Trophoblast cell (in vitro differentiated cells and primary cell): ENCODE data around the gene STXBP6.

Experiments
- DNase-seq, 2 donors: peaks; one replicate each; pipeline ENCODE4 v3.0.0-alpha.2; 2016
- H2AFZ ChIP-seq: 2 replicates; pipeline ENCODE4 v1.6.1; 2013; ENCODE audit warnings: low read length, moderate library complexity, mild to moderate bottlenecking; ENCODE audit not compliant: insufficient read depth, poor library complexity
- H2AK5ac ChIP-seq: 2 replicates; pipeline ENCODE4 v1.6.1; 2013; ENCODE audit warnings: mild to moderate bottlenecking, low read length
- H2BK120ac ChIP-seq: 2 replicates; pipeline ENCODE4 v1.6.1; 2013; ENCODE audit warnings: low read length, mild to moderate bottlenecking, moderate library complexity; ENCODE audit not compliant: insufficient read depth, poor library complexity
- H2BK12ac ChIP-seq: 2 replicates; pipeline ENCODE4 v1.6.1; 2013; ENCODE audit warnings: mild to moderate bottlenecking, low read length, moderate library complexity
- H2BK5ac ChIP-seq: 2 replicates; pipeline ENCODE4 v1.6.1; 2013; ENCODE audit warnings: low read length, low read depth, moderate library complexity, mild to moderate bottlenecking; ENCODE audit not compliant: poor library complexity
- H3K14ac ChIP-seq: 2 replicates; pipeline ENCODE4 v1.6.1; 2013; ENCODE audit warnings: mild to moderate bottlenecking, low read length
- H3K18ac ChIP-seq: 2 replicates; pipeline ENCODE4 v1.6.1; 2013; ENCODE audit warnings: mild to moderate bottlenecking, low read length
- H3K23ac ChIP-seq: 2 replicates; pipeline ENCODE4 v1.6.1; 2013; ENCODE audit warnings: low read length
- H3K27ac ChIP-seq: 2 replicates; pipeline ENCODE4 v1.5.1; 2013; ENCODE audit warnings: low read depth, mild to moderate bottlenecking, inconsistent platforms, low read length, moderate library complexity
- H3K27me3 ChIP-seq: 2 replicates; pipeline ENCODE4 v1.6.1; 2013; ENCODE audit warnings: inconsistent platforms, mild to moderate bottlenecking, low read length, moderate library complexity; ENCODE audit not compliant: insufficient read depth
- H3K36me3 ChIP-seq, 2 experiments: 1 replicate in 1 of 2; 2 replicates in 1 of 2; pipeline ENCODE4 v1.6.1; 2013; ENCODE audit warnings: low read length in 2 of 2, mild to moderate bottlenecking in 2 of 2, moderate library complexity in 1 of 2; ENCODE audit not compliant: insufficient read depth in 2 of 2, control insufficient read depth in 1 of 2
- H3K4ac ChIP-seq: 2 replicates; pipeline ENCODE4 v1.6.1; 2013; ENCODE audit warnings: low read depth, mild to moderate bottlenecking, low read length, moderate library complexity
- H3K4me1 ChIP-seq, 2 experiments: 1 replicate in 1 of 2; 2 replicates in 1 of 2; pipeline ENCODE4 v1.6.1; 2013; ENCODE audit warnings: low read length in 2 of 2, mild to moderate bottlenecking in 2 of 2, moderate library complexity in 1 of 2; ENCODE audit not compliant: insufficient read depth in 2 of 2, control insufficient read depth in 1 of 2
- H3K4me2 ChIP-seq: 2 replicates; pipeline ENCODE4 v1.6.1; 2013; ENCODE audit warnings: inconsistent platforms, mild to moderate bottlenecking, low read length, moderate library complexity
- H3K4me3 ChIP-seq: 2 replicates; pipeline ENCODE4 v1.5.1; 2013; ENCODE audit warnings: mild to moderate bottlenecking, low read depth, low read length, inconsistent platforms
- H3K79me1 ChIP-seq: one replicate; pipeline ENCODE4 v1.6.1; 2013; ENCODE audit warnings: low read length
- H3K79me2 ChIP-seq: 2 replicates; pipeline ENCODE4 v1.6.1; 2013; ENCODE audit warnings: low read length, mild to moderate bottlenecking; ENCODE audit not compliant: control insufficient read depth, insufficient read depth, poor library complexity
- H3K9ac ChIP-seq: 2 replicates; pipeline ENCODE4 v1.6.1; 2013; ENCODE audit warnings: mild to moderate bottlenecking, low read length
- H3K9me3 ChIP-seq: 2 replicates; pipeline ENCODE4 v1.6.1; 2013; ENCODE audit warnings: low read depth, mild to moderate bottlenecking, control low read depth, inconsistent platforms, low read length; ENCODE audit not compliant: insufficient read depth
- H4K12ac ChIP-seq: 2 replicates; pipeline ENCODE4 v1.6.1; 2013; ENCODE audit warnings: low read depth, mild to moderate bottlenecking, low read length, moderate library complexity
- H4K8ac ChIP-seq: 2 replicates; pipeline ENCODE4 v1.6.1; 2013; ENCODE audit warnings: low read depth, mild to moderate bottlenecking, low read length, moderate library complexity
- H4K91ac ChIP-seq: one replicate; pipeline ENCODE4 v1.6.1; 2013; ENCODE audit warnings: low read depth, mild to moderate bottlenecking, low read length, moderate library complexity
- WGBS: extraction: QIAGEN DNeasy Blood & Tissue Kit; methylation state at CpG from one replicate; pipeline ENCODE4 v1.1.7; 2013; ENCODE audit warnings: missing lambda C conversion rate; ENCODE audit not compliant: insufficient read length, insufficient coverage; ENCODE audit errors: extremely low coverage; 5-methylcytosine and 5-hydroxymethylcytosine counted together

STXBP6 gene

DNA sequence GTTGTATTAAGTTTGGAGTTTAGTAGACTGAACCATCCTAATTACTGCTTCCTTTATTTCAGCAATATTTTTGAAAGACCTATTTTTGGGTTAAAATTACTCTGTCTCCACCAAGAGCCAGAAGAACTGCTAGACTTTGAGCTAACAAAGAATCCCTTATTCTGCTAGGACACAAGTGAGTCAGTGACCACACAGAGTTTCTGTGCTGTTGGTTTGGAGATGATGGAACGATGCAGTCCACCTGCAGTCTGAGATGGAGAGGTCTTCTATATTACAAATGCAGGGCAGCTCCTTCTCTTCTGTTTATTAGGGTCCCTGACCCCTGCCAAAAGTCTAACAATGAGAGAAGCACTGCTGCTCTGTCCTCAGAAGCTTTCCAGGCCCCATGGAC, 6.7 kb upstream of the STXBP6 start:
- H3K4ac ChIP-seq: no peak overlapping the region
- H4K12ac ChIP-seq: no peak overlapping the region
- H3K23ac ChIP-seq: no peak overlapping the region
- H3K4me3 ChIP-seq: no peak overlapping the region
- no peak overlapping the region for H3K14ac ChIP-seq
- H2BK12ac ChIP-seq: no peak overlapping the region
- no peak overlapping the region for H2AFZ ChIP-seq
- no peaks in the 10 kb centered on the region for H3K79me1 ChIP-seq
- no peak overlapping the region for H2BK120ac ChIP-seq
- H3K4me2 ChIP-seq: no peak overlapping the region
- no peak overlapping the region for H4K8ac ChIP-seq
- no peaks in the 10 kb centered on the region for H3K9me3 ChIP-seq
- H4K91ac ChIP-seq: no peak overlapping the region
- H2BK5ac ChIP-seq: no peak overlapping the region
- DNase-seq: no peak
- H3K27ac ChIP-seq: no peak overlapping the region
- H3K36me3 ChIP-seq: no peaks in the 10 kb centered on the region
- H3K27me3 ChIP-seq: peaks cover under 1% of the 10 kb centered on the region
- H2AK5ac ChIP-seq: no peak overlapping the region
- no peaks in the 10 kb centered on the region for H3K79me2 ChIP-seq
- no peaks in the 10 kb centered on the region for H3K4me1 ChIP-seq
- H3K18ac ChIP-seq: no peak overlapping the region
- H3K9ac ChIP-seq: no peak overlapping the region
- no CpG with 5 or more reads among the region's 1 CpG for WGBS

- Histone ChIP-seq H2BK12ac (no peak overlapping the region), H3K4ac (no peak overlapping the region), H4K91ac (no peak overlapping the region), H3K9ac (no peak overlapping the region), H3K27ac (no peak overlapping the region), H3K23ac (no peak overlapping the region), H3K4me2 (no peak overlapping the region), H2BK5ac (no peak overlapping the region), H2AK5ac (no peak overlapping the region), H3K36me3 (no peaks in the 10 kb centered on the region), H3K79me2 (no peaks in the 10 kb centered on the region), H3K18ac (no peak overlapping the region), H3K27me3 (peaks cover 6% of the 10 kb centered on the region), H2AFZ (no peak overlapping the region), H4K12ac (no peak overlapping the region), H3K4me1 (no peaks in the 10 kb centered on the region), H3K4me3 (no peak overlapping the region), H3K14ac (no peak overlapping the region), H4K8ac (no peak overlapping the region), H3K9me3 (no peaks in the 10 kb centered on the region), H3K79me1 (no peaks in the 10 kb centered on the region), H2BK120ac (no peak overlapping the region)
- no CpG with 5 or more reads among the region's 2 CpGs for WGBS
- no peak for DNase-seq
Observed at GRCh38 chr14:25055992-25056687, 6.2 kb upstream of the STXBP6 start.

- H3K36me3 ChIP-seq: no peaks in the 10 kb centered on the region
- H3K4ac ChIP-seq: no peak overlapping the region
- H3K79me2 ChIP-seq: no peaks in the 10 kb centered on the region
- H3K4me1 ChIP-seq: no peaks in the 10 kb centered on the region
- H2BK120ac ChIP-seq: no peak overlapping the region
- no peak overlapping the region for H3K9ac ChIP-seq
- H3K27ac ChIP-seq: no peak overlapping the region
- H3K4me3 ChIP-seq: no peak overlapping the region
- no peak overlapping the region for H2BK5ac ChIP-seq
- H2BK12ac ChIP-seq: no peak overlapping the region
- no peak for DNase-seq
- H2AK5ac ChIP-seq: no peak overlapping the region
- H4K12ac ChIP-seq: no peak overlapping the region
- H4K91ac ChIP-seq: no peak overlapping the region
- no peak overlapping the region for H3K4me2 ChIP-seq
- H3K18ac ChIP-seq: no peak overlapping the region
- H3K79me1 ChIP-seq: no peaks in the 10 kb centered on the region
- no peak overlapping the region for H3K14ac ChIP-seq
- WGBS: no CpG with 5 or more reads among the region's 5 CpGs
- H3K9me3 ChIP-seq: no peaks in the 10 kb centered on the region
- H3K23ac ChIP-seq: no peak overlapping the region
- H3K27me3 ChIP-seq: peaks cover 16% of the 10 kb centered on the region
- H2AFZ ChIP-seq: no peak overlapping the region
- H4K8ac ChIP-seq: no peak overlapping the region
Observed at GRCh38 chr14:25055005-25055404, 5.1 kb upstream of the STXBP6 start.

- Histone ChIP-seq H2BK12ac (no peak overlapping the region), H4K8ac (no peak overlapping the region), H2BK120ac (no peak overlapping the region), H3K9me3 (peaks cover 3% of the 10 kb centered on the region), H4K91ac (no peak overlapping the region), H2AFZ (no peak overlapping the region), H3K23ac (no peak overlapping the region), H3K4ac (no peak overlapping the region), H3K4me3 (no peak overlapping the region), H3K27me3 (peaks cover 29% of the 10 kb centered on the region), H2BK5ac (no peak overlapping the region), H3K27ac (no peak overlapping the region), H4K12ac (no peak overlapping the region), H3K9ac (no peak overlapping the region), H3K79me2 (no peaks in the 10 kb centered on the region), H3K4me1 (peaks cover 5 to 8% of the 10 kb centered on the region in 2 experiments), H3K79me1 (no peaks in the 10 kb centered on the region), H3K4me2 (no peak overlapping the region), H3K18ac (no peak overlapping the region), H2AK5ac (no peak overlapping the region), H3K36me3 (no peaks in the 10 kb centered on the region), H3K14ac (no peak overlapping the region)
- no peak for DNase-seq
- no CpG with 5 or more reads among the region's 1 CpG for WGBS
Observed at GRCh38 chr14:25053585-25053984, 3.6 kb upstream of the STXBP6 start.
